Neuronal stem cell (in vitro differentiated cells): Measurements from ENCODE around the gene MAPT.
"Not testable (repeated sequence)": the region's sequence is repeated elsewhere in the genome, so short reads cannot be mapped to it uniquely, and the experiment has no call there.

Source experiments
- DNase-seq: peaks from one replicate; pipeline ENCODE4 v3.0.0-alpha.2; 2013; ENCODE audit warnings: low spot score
- H2AFZ ChIP-seq: one replicate; pipeline ENCODE4 v1.6.1; 2013; ENCODE audit warnings: mild to moderate bottlenecking, low read length, inconsistent platforms
- H2AK5ac ChIP-seq: 2 replicates; pipeline ENCODE4 v1.6.1; 2013; ENCODE audit warnings: low read depth, mild to moderate bottlenecking, inconsistent platforms, low read length, moderate library complexity, mixed read lengths
- H2BK120ac ChIP-seq: 2 replicates; pipeline ENCODE4 v1.6.1; 2013; ENCODE audit warnings: low read depth, mild to moderate bottlenecking, inconsistent platforms, low read length, moderate library complexity, mixed read lengths
- H2BK12ac ChIP-seq: one replicate; pipeline ENCODE4 v1.6.1; 2013; ENCODE audit warnings: low read length, inconsistent platforms
- H2BK15ac ChIP-seq: 2 replicates; pipeline ENCODE4 v1.6.1; 2013; ENCODE audit warnings: mild to moderate bottlenecking, low read length, inconsistent platforms, mixed read lengths
- H2BK5ac ChIP-seq: one replicate; pipeline ENCODE4 v1.6.1; 2013; ENCODE audit warnings: inconsistent platforms, mild to moderate bottlenecking, low read length, moderate library complexity
- H3K14ac ChIP-seq: one replicate; pipeline ENCODE4 v1.6.1; 2013; ENCODE audit warnings: low read length, inconsistent platforms
- H3K18ac ChIP-seq: 2 replicates; pipeline ENCODE4 v1.6.1; 2013; ENCODE audit warnings: low read length, inconsistent platforms
- H3K23ac ChIP-seq: 2 replicates; pipeline ENCODE4 v1.6.1; 2013; ENCODE audit warnings: low read depth, mild to moderate bottlenecking, mixed read lengths, low read length, inconsistent platforms; ENCODE audit not compliant: poor library complexity
- H3K27ac ChIP-seq: replicated peaks from 3 replicates; pipeline ENCODE4 v1.5.1; 2013; ENCODE audit warnings: low read length, inconsistent platforms
- H3K27me3 ChIP-seq, 3 experiments: 2 replicates each; pipeline ENCODE4 v1.6.1; 2013; ENCODE audit warnings: low read length in 3 of 3, mild to moderate bottlenecking in 2 of 3, inconsistent platforms in 1 of 3, low read depth in 1 of 3, mixed read lengths in 1 of 3, moderate library complexity in 1 of 3; ENCODE audit not compliant: control insufficient read depth in 3 of 3, insufficient read depth in 3 of 3
- H3K36me3 ChIP-seq, 2 donors: replicated peaks in 1 of 2; 2 replicates each; pipeline ENCODE4 v1.6.1; 2013; ENCODE audit warnings: low read length in 2 of 2; ENCODE audit not compliant: control insufficient read depth in 2 of 2, insufficient read depth in 2 of 2
- H3K4ac ChIP-seq: 2 replicates; pipeline ENCODE4 v1.6.1; 2013; ENCODE audit warnings: inconsistent platforms, mild to moderate bottlenecking, low read length, moderate library complexity
- H3K4me1 ChIP-seq, 2 donors: 1 replicate in 1 of 2; 2 replicates in 1 of 2; pipeline ENCODE4 v1.6.1; 2013; ENCODE audit warnings: low read length in 2 of 2, low read depth in 1 of 2; ENCODE audit not compliant: control insufficient read depth in 2 of 2, insufficient read depth in 1 of 2
- H3K4me2 ChIP-seq: one replicate; pipeline ENCODE4 v1.6.1; 2013; ENCODE audit warnings: mild to moderate bottlenecking, low read length, inconsistent platforms; ENCODE audit not compliant: insufficient read depth, poor library complexity, severe bottlenecking
- H3K4me3 ChIP-seq, 2 donors: 2 replicates each; pipeline ENCODE4 v1.5.1; 2013; ENCODE audit warnings: low read length in 2 of 2, mild to moderate bottlenecking in 2 of 2, inconsistent platforms in 1 of 2, moderate library complexity in 1 of 2
- H3K79me1 ChIP-seq: one replicate; pipeline ENCODE4 v1.6.1; 2013; ENCODE audit warnings: low read depth, mild to moderate bottlenecking, inconsistent platforms, low read length, moderate library complexity
- H3K9ac ChIP-seq: one replicate; pipeline ENCODE4 v1.6.1; 2013; ENCODE audit warnings: mild to moderate bottlenecking, low read depth, low read length, inconsistent platforms; ENCODE audit not compliant: poor library complexity
- H3K9me3 ChIP-seq, 2 donors: replicated peaks in 1 of 2; 2 replicates each; pipeline versions ENCODE3 to v1.6.1; 2013; ENCODE audit warnings: low read length in 2 of 2, mild to moderate bottlenecking in 2 of 2, inconsistent platforms in 1 of 2, low read depth in 1 of 2, mixed read lengths in 1 of 2, moderate library complexity in 1 of 2; ENCODE audit not compliant: control insufficient read depth in 2 of 2, insufficient read depth in 1 of 2
- H4K8ac ChIP-seq: one replicate; pipeline ENCODE4 v1.6.1; 2013; ENCODE audit warnings: low read depth, mild to moderate bottlenecking, inconsistent platforms, low read length, moderate library complexity
- H4K91ac ChIP-seq: one replicate; pipeline ENCODE4 v1.6.1; 2013; ENCODE audit warnings: low read length, low read depth, mild to moderate bottlenecking, inconsistent platforms; ENCODE audit not compliant: poor library complexity
- WGBS, 2 donors: extraction: QIAGEN DNeasy Blood & Tissue Kit; methylation state at CpG; one replicate each; pipeline ENCODE4 v1.1.7; 2013; ENCODE audit warnings: missing lambda C conversion rate in 2 of 2, mixed read lengths in 1 of 2; ENCODE audit not compliant: insufficient read length in 2 of 2, insufficient replicate concordance in 1 of 2; ENCODE audit errors: extremely low coverage in 2 of 2; 5-methylcytosine and 5-hydroxymethylcytosine counted together

MAPT gene

DNA sequence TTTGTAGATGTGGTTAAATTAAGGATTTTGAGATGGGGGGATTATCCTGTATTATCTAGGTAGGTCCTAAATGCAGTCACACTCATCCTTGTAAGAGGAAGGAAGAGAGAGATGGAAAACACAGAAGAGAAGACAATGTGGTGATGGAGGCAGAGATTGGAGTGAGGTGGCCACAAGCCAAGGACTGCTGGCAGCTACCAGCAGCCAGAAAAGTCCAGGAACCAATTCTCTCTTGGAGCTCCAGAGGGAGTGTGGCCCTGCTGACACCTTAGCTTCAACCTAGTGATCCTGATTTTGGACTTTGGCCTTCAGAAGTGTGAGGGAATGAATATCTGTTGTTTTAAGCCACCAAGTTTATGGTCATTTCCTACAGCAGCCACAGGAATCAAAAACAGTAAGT is 18.0 kb downstream of the MAPT start:
- no peak overlapping the region for H3K9ac ChIP-seq
- no peak overlapping the region for H2AFZ ChIP-seq
- H4K91ac ChIP-seq: no peak overlapping the region
- no peak overlapping the region for H3K4me2 ChIP-seq
- no peak overlapping the region for H3K4me3 ChIP-seq
- no peak overlapping the region for H3K14ac ChIP-seq
- no peaks in the 10 kb centered on the region for H3K36me3 ChIP-seq
- H2BK120ac ChIP-seq: no peak overlapping the region
- H3K9me3 ChIP-seq: peaks cover 3 to 7% of the 10 kb centered on the region in 2 donors
- H3K27me3 ChIP-seq: peaks cover 0 to 28% (median 2%) of the 10 kb centered on the region in 3 experiments
- no peak overlapping the region for H3K18ac ChIP-seq
- DNase-seq: no peak
- H2BK5ac ChIP-seq: no peak overlapping the region
- peaks cover 0 to 4% of the 10 kb centered on the region in 2 donors for H3K4me1 ChIP-seq
- no peak overlapping the region for H2AK5ac ChIP-seq
- H2BK12ac ChIP-seq: no peak overlapping the region
- no peak overlapping the region for H3K23ac ChIP-seq
- no peak overlapping the region for H3K27ac ChIP-seq
- no peak overlapping the region for H2BK15ac ChIP-seq
- H3K79me1 ChIP-seq: peaks cover 3% of the 10 kb centered on the region
- H3K4ac ChIP-seq: no peak overlapping the region
- H4K8ac ChIP-seq: no peak overlapping the region

DNA sequence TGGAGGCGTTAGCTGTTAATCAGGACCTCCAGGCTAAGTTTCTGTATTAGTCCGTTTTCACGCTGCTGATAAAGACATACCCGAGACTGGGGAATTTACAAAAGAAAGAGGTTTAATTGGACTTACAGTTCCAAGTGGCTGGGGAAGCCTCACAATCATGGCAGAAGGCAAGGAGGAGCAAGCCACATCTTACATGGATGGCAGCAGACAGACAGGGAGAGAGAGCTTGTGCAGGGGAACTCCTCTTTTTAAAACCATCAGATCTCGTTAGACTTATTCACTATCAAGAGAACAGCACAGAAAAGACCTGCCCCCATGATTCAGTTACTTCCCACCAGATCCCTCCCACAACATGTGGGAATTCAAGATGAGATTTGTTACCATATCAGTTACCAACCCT is 18.7 kb downstream of the MAPT start:
- not testable (repeated sequence) for H2AFZ ChIP-seq, H4K91ac ChIP-seq, H3K4me1 ChIP-seq, H2BK15ac ChIP-seq, H3K9ac ChIP-seq, H3K27ac ChIP-seq, H3K4me2 ChIP-seq, H2BK120ac ChIP-seq, H4K8ac ChIP-seq, H3K23ac ChIP-seq, DNase-seq, H3K4ac ChIP-seq, H2BK5ac ChIP-seq, H3K79me1 ChIP-seq, H2BK12ac ChIP-seq, H2AK5ac ChIP-seq, H3K36me3 ChIP-seq, H3K4me3 ChIP-seq, H3K18ac ChIP-seq, H3K9me3 ChIP-seq, H3K14ac ChIP-seq
- no CpG with 5 or more reads among the region's 5 CpGs for WGBS, 2 donors
- peaks cover 0 to 25% (median 2%) of the 10 kb centered on the region in 3 experiments for H3K27me3 ChIP-seq

- no peak overlapping the region for H3K14ac ChIP-seq
- no CpG with 5 or more reads among the region's 10 CpGs for WGBS, 2 donors
- H4K8ac ChIP-seq: no peak overlapping the region
- H3K79me1 ChIP-seq: peaks cover 3% of the 10 kb centered on the region
- H4K91ac ChIP-seq: no peak overlapping the region
- H3K9me3 ChIP-seq: peaks cover 3 to 7% of the 10 kb centered on the region in 2 donors
- H3K23ac ChIP-seq: no peak overlapping the region
- H2BK5ac ChIP-seq: no peak overlapping the region
- no peak overlapping the region for H2BK12ac ChIP-seq
- H3K9ac ChIP-seq: no peak overlapping the region
- H2AK5ac ChIP-seq: no peak overlapping the region
- no peak overlapping the region for H2BK15ac ChIP-seq
- no peak overlapping the region for H3K27ac ChIP-seq
- no peak overlapping the region for H3K4ac ChIP-seq
- H3K18ac ChIP-seq: no peak overlapping the region
- H3K4me3 ChIP-seq: peak overlapping the region in 1 of 2 donors; percentile 59
- peaks cover 0 to 24% (median 2%) of the 10 kb centered on the region in 3 experiments for H3K27me3 ChIP-seq
- no peak overlapping the region for H2AFZ ChIP-seq
- no peaks in the 10 kb centered on the region for H3K36me3 ChIP-seq
- peaks cover 0 to 3% of the 10 kb centered on the region in 2 donors for H3K4me1 ChIP-seq
- no peak overlapping the region for H2BK120ac ChIP-seq
- no peak for DNase-seq
- H3K4me2 ChIP-seq: no peak overlapping the region
Measured at GRCh38 chr17:45914047-45914717, 19.8 kb downstream of the MAPT start.

- DNase-seq: no peak
- H2AK5ac ChIP-seq: no peak overlapping the region
- H3K9me3 ChIP-seq: peaks cover 3 to 7% of the 10 kb centered on the region in 2 donors
- no peak overlapping the region for H4K91ac ChIP-seq
- peaks cover 0 to 31% (median 2%) of the 10 kb centered on the region in 3 experiments for H3K27me3 ChIP-seq
- peak overlapping the region; percentile 5 for H3K18ac ChIP-seq
- peak overlapping the region; percentile 58 for H3K4ac ChIP-seq
- H4K8ac ChIP-seq: no peak overlapping the region
- peaks cover 0 to 3% of the 10 kb centered on the region in 2 donors for H3K4me1 ChIP-seq
- no peak overlapping the region for H3K4me2 ChIP-seq
- H2BK12ac ChIP-seq: no peak overlapping the region
- H3K4me3 ChIP-seq: peak overlapping the region in 1 of 2 donors; percentile 67
- peaks cover 3% of the 10 kb centered on the region for H3K79me1 ChIP-seq
- peak overlapping the region; percentile 38 for H3K9ac ChIP-seq
- no peak overlapping the region for H2BK15ac ChIP-seq
- no peak overlapping the region for H2BK120ac ChIP-seq
- H3K14ac ChIP-seq: peak overlapping the region; percentile 40
- no peak overlapping the region for H2AFZ ChIP-seq
- no peaks in the 10 kb centered on the region for H3K36me3 ChIP-seq
- H2BK5ac ChIP-seq: no peak overlapping the region
- WGBS, 2 donors: 100% methylated on average over 1 of the region's 4 CpGs; no CpG with 5 or more reads in 1 of the 2 donors
- H3K23ac ChIP-seq: peak overlapping the region; percentile 27
- no peak overlapping the region for H3K27ac ChIP-seq
Measured at GRCh38 chr17:45915263-45915662, 20.9 kb downstream of the MAPT start.
